ENCODE results near the gene PROSER3.

GRCh38 chr19:35780058-35780457 is 22.1 kb downstream of the PROSER3 start:
- no peak for TF ChIP-seq TEAD4 (IDR thresholded peaks at IDR 0.05)
- TF ChIP-seq YY1 (IDR thresholded peaks at IDR 0.05; ENCODE audit: low read depth) = no peak
- TF ChIP-seq MAX (IDR thresholded peaks at IDR 0.05) = no peak
- TF ChIP-seq REST (IDR thresholded peaks at IDR 0.05; ENCODE audit: low read depth) = no peak
- no peak for TF ChIP-seq USF1 (IDR thresholded peaks at IDR 0.05)

Data from Ishikawa (cell line).